Measurements from ENCODE around the gene RELA.

RELA gene

DNA sequence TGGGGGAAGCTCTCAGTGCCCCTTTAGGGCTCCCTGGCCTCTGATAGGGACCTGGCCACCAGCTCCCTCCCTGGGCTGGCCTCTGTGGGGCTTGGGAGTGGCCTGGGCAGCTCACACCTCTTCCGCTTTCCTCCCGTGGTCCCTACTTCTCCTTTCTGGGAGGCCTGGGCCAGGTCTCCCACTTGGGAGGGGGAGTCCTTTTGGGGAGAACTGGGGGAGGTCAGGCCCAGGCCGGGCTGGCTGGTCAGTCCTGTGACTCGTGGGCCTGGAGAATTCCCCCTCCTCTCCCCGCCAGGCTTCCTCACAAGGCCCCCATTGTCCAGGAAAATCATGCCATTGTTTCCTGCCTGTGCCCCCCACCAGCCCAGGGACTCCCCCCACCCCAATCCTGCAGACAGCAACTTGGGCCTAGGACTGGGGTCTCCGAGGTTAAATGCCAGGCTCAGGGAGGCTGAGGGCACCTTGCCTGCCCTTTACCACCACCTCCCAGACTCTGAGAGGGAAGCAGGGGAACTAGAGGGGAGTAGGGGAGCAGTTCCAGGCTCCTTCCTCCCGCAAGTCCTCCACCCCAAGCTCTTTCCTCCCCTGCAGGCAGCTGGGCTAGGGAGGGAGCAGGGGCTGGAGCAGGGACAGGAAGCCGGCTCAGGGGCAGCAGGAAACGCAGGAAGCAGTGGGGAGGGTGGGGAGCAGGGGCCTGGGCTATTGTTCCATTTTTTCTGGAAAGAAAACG lies 51.5 kb downstream of the RELA start:
- no peaks in the 10 kb centered on the region for H3K36me3 ChIP-seq (ENCODE audit: insufficient read depth, low read length)
- H3K4me3 ChIP-seq (ENCODE audit: low read depth, low read length) = peak overlapping the region; percentile 81; the same call in 1 of the 2 replicates
- no peaks in the 10 kb centered on the region for H3K27me3 ChIP-seq (ENCODE audit: insufficient read depth, low read length)
- peaks cover 53% of the 10 kb centered on the region for H3K4me1 ChIP-seq (ENCODE audit: control insufficient read depth, insufficient read depth, low read length, unreplicated experiment)
- no peak overlapping the region for H2AFZ ChIP-seq (ENCODE audit: low read length, unreplicated experiment)
- peaks cover 35% of the 10 kb centered on the region for H3K79me2 ChIP-seq (ENCODE audit: control insufficient read depth, insufficient read depth, low read length, unreplicated experiment)
- no peak overlapping the region for H3K27ac ChIP-seq (ENCODE audit: low read depth, low read length)

DNA sequence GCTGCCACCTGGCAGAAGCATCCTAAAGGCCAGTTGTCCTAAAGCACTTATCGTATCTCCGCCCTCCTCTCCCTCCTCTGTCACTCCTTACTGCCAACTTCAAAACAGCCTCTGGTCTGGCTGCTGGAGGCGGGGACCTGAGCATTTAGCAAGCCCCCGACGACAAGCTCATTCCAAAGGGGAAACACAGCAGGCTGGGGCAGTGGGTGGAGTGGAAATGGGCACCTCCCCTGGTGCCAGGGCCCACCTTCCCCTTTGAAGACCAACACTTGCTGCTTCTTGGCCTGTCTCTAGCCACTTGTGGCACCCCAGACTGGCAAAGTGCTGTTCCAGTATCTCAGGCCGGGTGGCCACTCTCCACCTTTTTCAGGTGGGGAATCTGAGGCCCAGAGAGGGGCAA lies 52.3 kb downstream of the RELA start:
- H3K27ac ChIP-seq (ENCODE audit: low read depth, low read length) = no peak overlapping the region
- H3K4me1 ChIP-seq (ENCODE audit: control insufficient read depth, insufficient read depth, low read length, unreplicated experiment) = peaks cover 53% of the 10 kb centered on the region
- no peak overlapping the region for H3K4me3 ChIP-seq (ENCODE audit: low read depth, low read length)
- no peak overlapping the region for H2AFZ ChIP-seq (ENCODE audit: low read length, unreplicated experiment)
- H3K27me3 ChIP-seq (ENCODE audit: insufficient read depth, low read length) = no peaks in the 10 kb centered on the region
- H3K79me2 ChIP-seq (ENCODE audit: control insufficient read depth, insufficient read depth, low read length, unreplicated experiment) = peaks cover 34% of the 10 kb centered on the region
- H3K36me3 ChIP-seq (ENCODE audit: insufficient read depth, low read length) = no peaks in the 10 kb centered on the region

DNA sequence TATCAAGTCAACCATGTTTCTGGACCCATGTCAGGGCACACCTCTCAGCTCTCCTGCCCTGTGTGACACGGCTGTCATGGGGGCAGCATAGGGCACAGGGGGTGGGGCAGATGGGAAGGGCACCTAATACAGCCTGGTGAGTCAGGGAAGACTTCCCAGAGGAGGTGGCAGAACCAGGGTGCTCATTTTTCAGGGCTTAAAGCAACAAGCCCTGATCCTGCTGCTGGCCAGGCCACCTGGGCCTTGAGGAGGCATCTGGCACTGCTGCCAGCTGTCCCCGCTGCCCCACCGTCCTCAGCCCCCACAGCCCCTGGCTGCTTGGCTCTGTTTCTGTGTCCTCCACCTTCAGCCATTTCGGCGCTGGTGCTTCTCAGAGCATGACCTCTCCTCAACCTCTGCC lies 53.1 kb downstream of the RELA start:
- H3K4me3 ChIP-seq (ENCODE audit: low read depth, low read length) = no peak overlapping the region
- peaks cover 53% of the 10 kb centered on the region for H3K4me1 ChIP-seq (ENCODE audit: control insufficient read depth, insufficient read depth, low read length, unreplicated experiment)
- no peaks in the 10 kb centered on the region for H3K27me3 ChIP-seq (ENCODE audit: insufficient read depth, low read length)
- no peaks in the 10 kb centered on the region for H3K36me3 ChIP-seq (ENCODE audit: insufficient read depth, low read length)
- no peak overlapping the region for H2AFZ ChIP-seq (ENCODE audit: low read length, unreplicated experiment)
- H3K79me2 ChIP-seq (ENCODE audit: control insufficient read depth, insufficient read depth, low read length, unreplicated experiment) = peaks cover 34% of the 10 kb centered on the region
- no peak overlapping the region for H3K27ac ChIP-seq (ENCODE audit: low read depth, low read length)

DNA sequence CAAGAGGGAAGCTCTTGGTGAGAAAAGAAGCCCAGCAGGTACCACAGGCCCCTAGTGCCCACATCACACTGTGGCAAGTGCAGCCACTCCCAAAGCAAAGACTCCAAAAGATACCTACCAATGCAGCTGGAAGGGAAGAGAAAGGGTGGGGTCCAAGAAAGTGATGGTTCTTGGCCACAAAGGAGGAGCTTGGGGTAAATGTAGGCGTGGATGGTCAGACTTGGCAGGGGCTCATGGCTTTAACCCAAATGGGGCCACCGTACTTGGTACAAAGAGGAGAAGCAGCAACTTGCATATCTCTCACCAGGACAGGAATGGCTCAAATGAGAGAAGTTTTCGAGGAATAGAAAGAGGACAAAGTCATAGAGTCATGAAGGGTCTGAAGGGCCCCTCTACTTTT lies 53.5 kb downstream of the RELA start:
- Histone ChIP-seq H3K4me3 (ENCODE audit: low read depth, low read length) (no peak overlapping the region), H3K79me2 (ENCODE audit: control insufficient read depth, insufficient read depth, low read length, unreplicated experiment) (peaks cover 34% of the 10 kb centered on the region), H3K4me1 (ENCODE audit: control insufficient read depth, insufficient read depth, low read length, unreplicated experiment) (peaks cover 53% of the 10 kb centered on the region), H3K36me3 (ENCODE audit: insufficient read depth, low read length) (no peaks in the 10 kb centered on the region), H2AFZ (ENCODE audit: low read length, unreplicated experiment) (no peak overlapping the region), H3K27ac (ENCODE audit: low read depth, low read length) (no peak overlapping the region), H3K27me3 (ENCODE audit: insufficient read depth, low read length) (no peaks in the 10 kb centered on the region)

DNA sequence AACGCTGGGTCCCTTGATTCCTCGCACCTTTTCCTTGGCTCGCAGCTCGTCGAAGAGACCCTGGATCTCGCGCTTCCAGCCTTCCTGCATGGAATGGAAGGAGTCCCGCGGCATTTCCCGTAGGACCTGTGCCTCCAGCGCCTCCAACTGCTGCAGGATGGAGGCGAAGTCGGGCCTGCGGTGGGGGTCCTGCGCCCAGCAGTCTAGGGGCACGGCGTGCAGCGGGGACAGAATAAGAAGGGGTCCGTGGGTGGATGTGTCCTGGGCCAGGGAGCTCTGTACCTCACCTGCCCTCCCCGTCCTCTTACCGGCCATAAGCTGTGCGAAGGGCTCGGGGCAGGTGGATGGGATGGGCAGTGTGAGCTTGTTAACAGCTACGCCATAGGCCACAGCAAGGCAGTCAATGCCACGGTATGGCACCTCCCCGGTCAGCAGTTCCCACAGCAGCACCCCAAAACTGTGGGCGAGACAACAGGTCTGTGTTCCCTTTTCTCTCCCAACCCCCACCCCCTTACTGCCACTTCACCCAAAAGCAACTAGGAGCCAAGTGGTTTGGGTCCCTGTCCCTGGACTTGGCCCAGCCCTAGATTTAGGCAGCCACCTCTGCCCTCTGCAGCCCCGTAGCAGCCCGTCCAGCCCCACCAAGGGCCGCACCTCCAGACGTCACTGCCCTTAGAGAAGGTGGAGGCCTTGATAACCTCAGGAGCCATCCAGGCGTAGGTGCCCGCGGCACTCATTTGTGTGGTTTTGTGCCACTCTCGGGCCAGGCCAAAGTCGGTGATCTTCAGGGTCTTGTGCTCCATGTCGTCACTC lies 54.9 kb downstream of the RELA start:
- H3K36me3 ChIP-seq (ENCODE audit: insufficient read depth, low read length) = no peaks in the 10 kb centered on the region
- H3K27me3 ChIP-seq (ENCODE audit: insufficient read depth, low read length) = no peaks in the 10 kb centered on the region
- H3K4me1 ChIP-seq (ENCODE audit: control insufficient read depth, insufficient read depth, low read length, unreplicated experiment) = peaks cover 51% of the 10 kb centered on the region
- peak overlapping the region; percentile 65 for H3K4me3 ChIP-seq (ENCODE audit: low read depth, low read length)
- peaks cover 22% of the 10 kb centered on the region for H3K79me2 ChIP-seq (ENCODE audit: control insufficient read depth, insufficient read depth, low read length, unreplicated experiment)
- no peak overlapping the region for H3K27ac ChIP-seq (ENCODE audit: low read depth, low read length)
- H2AFZ ChIP-seq (ENCODE audit: low read length, unreplicated experiment) = no peak overlapping the region

DNA sequence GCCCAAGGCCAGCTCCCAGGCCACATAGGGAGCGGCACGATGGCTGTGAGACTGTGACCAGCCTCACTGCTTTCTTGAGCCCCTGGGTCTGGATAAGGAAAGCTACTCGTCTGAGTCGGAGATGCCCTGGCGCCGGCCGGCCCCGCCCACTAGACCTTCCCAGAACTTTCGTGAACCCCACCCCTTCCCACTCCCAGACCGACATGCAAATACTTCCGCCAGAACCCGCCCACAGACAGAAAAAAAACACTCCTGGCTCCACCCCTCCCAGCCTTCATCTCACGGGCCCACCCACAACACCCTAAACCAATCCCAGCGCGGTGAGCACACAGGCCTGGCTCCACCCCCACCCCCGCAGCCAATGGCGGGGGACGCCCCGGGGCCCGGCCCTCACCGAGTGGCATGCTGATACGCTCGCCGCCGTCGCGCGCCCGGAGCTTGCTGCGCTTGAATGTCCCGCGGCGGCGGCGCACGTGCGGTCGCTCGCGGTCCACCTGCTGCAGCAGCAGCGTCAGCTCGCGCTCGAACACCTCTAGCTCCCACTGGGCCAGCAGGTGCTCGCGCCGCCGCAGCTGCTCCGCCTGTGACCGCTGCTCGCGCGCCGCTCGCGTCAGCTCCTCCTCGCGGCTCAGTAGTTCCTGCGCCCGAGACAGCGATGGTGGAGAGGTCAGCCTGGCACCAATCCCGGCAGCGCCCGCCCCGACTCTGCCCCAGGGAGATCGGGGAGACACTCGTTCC lies 55.7 kb downstream of the RELA start:
- Histone ChIP-seq H3K27ac (ENCODE audit: low read depth, low read length) (no peak overlapping the region), H3K4me1 (ENCODE audit: control insufficient read depth, insufficient read depth, low read length, unreplicated experiment) (peaks cover 43% of the 10 kb centered on the region), H3K36me3 (ENCODE audit: insufficient read depth, low read length) (no peaks in the 10 kb centered on the region), H3K79me2 (ENCODE audit: control insufficient read depth, insufficient read depth, low read length, unreplicated experiment) (peaks cover 15% of the 10 kb centered on the region), H2AFZ (ENCODE audit: low read length, unreplicated experiment) (no peak overlapping the region), H3K4me3 (ENCODE audit: low read depth, low read length) (peak overlapping the region; percentile 65), H3K27me3 (ENCODE audit: insufficient read depth, low read length) (no peaks in the 10 kb centered on the region)

DNA sequence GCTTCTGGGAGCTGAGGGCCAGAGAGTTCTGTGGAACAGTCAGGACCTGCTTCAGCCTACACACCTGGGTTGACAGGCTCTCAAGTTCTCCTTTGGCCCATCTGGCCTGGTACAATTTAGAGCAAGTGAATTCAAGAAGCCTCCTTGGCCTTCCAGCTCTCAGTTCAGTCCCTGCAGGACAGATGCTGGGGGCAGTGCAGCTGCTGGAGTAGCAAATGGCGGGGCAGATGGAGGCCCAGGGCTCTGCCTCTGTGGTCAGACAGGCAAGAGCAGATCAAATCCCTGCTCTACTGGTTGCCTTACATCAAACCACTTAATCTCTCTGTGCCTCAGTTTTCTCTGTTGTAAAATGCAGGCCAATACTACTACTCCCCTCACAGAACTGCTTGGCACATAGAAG lies 58.5 kb downstream of the RELA start:
- Histone ChIP-seq H3K79me2 (ENCODE audit: control insufficient read depth, insufficient read depth, low read length, unreplicated experiment) (no peaks in the 10 kb centered on the region), H3K27me3 (ENCODE audit: insufficient read depth, low read length) (no peaks in the 10 kb centered on the region), H3K27ac (ENCODE audit: low read depth, low read length) (no peak overlapping the region), H3K36me3 (ENCODE audit: insufficient read depth, low read length) (no peaks in the 10 kb centered on the region), H3K4me1 (ENCODE audit: control insufficient read depth, insufficient read depth, low read length, unreplicated experiment) (peaks cover 15% of the 10 kb centered on the region), H2AFZ (ENCODE audit: low read length, unreplicated experiment) (no peak overlapping the region), H3K4me3 (ENCODE audit: low read depth, low read length) (no peak overlapping the region)
